GM12892 (cell line): ENCODE results near the gene HYAL1.

Experiments
- POLR2A ChIP-seq: IDR thresholded peaks from 2 replicates; pipeline ENCODE4 v1.6.1; 2011; ENCODE audit warnings: low read depth, low read length, control low read depth
- POLR2AphosphoS5 ChIP-seq: IDR thresholded peaks from 2 replicates; pipeline ENCODE4 v1.6.1; 2011; ENCODE audit warnings: low read depth, low read length, control low read depth

- no peak for TF ChIP-seq POLR2AphosphoS5
- TF ChIP-seq POLR2A: no peak
These were observed 10.1 kb downstream of the HYAL1 start for GRCh38 chr3:50293079-50293801.
